Hematopoietic multipotent progenitor cell treated with erythropoietin and hydrocortisone succinate and interleukin-3 and kit ligand, for 6 days (in vitro differentiated cells): ENCODE results near the gene TBC1D21.

Source experiments
- DNase-seq: peaks from one replicate; pipeline ENCODE4 v3.0.0-alpha.2; 2015

TBC1D21 gene

DNA sequence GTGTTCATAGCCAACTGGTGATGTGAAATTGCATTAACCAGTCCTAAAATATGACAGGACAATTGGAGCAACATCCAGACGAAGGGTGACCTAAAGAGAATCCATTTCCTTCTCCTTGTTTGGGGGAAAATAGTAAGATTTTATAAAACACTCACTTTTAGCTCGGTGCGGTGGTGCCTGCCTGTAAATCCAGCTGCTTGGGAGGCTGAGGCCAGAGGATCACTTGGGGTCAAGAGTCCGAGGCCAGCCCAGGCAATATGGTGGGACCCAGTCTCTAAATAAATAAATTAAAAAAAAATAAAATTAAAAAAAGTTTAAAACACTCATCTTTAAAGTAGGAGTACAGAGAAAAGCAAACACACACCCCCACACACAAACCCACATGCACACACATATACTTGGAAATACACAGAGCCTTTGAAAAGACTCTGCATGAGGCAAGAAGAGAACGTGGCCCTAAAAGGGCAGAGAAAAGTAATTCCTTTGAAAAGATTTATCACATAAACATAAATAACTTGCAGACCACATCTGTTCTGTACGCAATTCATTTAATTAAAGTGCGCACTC is 38.7 kb downstream of the TBC1D21 start:
- no peak for DNase-seq

DNA sequence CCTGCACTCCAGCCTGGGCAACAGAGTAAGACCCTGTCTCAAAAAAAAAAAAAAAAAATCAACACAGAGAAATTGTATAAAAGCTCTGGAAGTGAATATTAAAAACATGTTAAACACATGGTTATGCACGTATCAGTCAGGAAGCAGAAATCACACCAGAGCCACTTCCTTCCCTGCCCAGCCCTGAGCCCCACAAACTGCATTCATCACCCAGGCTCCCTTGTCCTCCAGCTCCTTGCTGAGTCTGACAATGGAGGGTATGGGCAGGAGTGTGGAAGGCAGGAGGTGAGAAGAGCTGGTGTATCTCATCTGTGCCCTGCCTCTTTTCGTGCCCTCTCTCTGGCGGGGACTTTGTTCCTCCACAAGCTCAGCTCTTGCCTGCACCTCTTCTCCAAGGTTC is 40.8 kb downstream of the TBC1D21 start:
- peak; percentile 28 for DNase-seq

DNA sequence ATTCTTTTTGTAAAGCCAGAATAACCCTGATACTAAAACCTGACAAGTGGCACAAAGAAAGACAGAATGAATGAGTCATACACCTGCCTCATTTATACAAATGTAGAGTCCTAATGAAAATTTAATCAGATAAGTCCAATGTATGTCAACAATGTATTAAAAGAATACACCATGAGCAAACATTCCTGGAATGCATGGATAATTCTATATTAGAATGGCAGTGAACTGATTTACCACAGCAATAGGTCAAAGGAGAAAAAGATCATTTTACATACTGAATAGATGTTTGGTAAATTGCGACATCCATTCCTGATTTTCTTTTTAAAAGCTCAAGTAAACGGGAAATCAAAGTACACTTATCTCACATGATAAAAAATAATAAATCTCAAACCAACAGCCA is 41.7 kb downstream of the TBC1D21 start:
- DNase-seq = no peak

DNA sequence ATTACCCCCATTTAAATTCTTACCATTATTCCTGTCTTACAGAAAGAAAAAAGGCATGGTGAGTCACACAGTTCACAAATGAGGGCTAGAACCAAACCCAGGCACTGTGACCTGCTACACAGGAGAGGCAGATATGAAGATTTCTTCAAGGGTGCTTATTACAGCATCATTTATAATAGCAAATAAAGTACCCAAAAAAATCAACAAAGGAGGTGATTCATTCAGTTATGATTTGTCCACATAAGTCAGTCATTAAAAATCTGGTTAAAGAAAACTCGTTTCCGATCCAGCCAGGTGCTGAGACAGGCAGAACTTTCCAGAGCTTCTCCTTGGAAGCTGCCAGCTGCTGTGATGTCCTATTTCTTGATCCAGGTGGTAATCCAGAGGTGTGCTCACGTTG is 45.4 kb downstream of the TBC1D21 start:
- DNase-seq = no peak

DNA sequence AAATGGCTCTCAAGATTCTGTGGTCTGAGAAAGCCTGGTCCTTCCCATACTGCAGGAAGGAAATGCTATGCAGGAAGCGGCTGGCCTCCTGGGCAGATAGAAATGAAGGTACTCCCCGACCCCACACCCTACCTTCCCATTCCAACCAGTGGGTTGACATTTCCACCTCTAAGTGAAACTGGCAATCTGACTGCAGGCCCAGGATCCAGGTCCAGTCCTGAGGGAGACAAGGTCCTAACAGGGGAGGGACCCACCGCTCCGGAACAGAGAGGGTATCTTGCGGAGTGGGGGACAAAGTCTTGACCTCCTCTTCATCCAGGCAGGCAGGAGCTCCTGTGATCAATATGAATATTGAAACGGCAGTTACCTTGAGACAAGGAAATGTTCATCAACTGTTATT is 46.3 kb downstream of the TBC1D21 start:
- no peak for DNase-seq

DNA sequence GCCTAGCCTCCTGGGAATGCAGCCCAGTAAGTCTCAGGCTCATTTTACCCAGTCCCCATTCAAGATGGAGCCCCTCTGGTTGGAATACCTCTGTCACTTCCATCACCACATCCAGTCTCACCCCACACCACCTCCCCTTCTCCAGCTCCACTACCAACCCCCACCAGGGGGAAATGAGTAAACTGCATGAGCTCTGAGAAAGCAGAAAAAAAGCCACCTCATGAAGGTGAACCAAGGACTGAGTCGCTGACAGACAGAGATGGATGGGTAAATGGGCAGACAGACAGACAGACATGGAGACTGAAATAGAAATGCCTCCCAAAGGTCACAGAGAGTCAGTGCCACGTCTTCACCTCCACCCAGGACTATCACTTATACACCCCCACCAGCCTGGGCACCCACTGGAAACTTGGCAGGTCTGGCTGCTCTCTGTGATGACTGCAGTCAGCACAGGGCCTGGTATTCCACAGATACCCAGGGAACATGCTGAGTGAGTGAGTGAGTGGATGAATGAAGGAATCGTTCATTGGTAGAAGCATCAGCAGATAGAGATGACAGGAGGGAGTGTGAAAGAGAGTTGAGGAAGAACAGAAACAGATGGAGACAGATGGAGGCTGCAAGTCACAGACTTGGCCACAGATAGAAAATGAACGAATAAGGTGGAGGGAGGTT is 48.0 kb downstream of the TBC1D21 start:
- DNase-seq = no peak

DNA sequence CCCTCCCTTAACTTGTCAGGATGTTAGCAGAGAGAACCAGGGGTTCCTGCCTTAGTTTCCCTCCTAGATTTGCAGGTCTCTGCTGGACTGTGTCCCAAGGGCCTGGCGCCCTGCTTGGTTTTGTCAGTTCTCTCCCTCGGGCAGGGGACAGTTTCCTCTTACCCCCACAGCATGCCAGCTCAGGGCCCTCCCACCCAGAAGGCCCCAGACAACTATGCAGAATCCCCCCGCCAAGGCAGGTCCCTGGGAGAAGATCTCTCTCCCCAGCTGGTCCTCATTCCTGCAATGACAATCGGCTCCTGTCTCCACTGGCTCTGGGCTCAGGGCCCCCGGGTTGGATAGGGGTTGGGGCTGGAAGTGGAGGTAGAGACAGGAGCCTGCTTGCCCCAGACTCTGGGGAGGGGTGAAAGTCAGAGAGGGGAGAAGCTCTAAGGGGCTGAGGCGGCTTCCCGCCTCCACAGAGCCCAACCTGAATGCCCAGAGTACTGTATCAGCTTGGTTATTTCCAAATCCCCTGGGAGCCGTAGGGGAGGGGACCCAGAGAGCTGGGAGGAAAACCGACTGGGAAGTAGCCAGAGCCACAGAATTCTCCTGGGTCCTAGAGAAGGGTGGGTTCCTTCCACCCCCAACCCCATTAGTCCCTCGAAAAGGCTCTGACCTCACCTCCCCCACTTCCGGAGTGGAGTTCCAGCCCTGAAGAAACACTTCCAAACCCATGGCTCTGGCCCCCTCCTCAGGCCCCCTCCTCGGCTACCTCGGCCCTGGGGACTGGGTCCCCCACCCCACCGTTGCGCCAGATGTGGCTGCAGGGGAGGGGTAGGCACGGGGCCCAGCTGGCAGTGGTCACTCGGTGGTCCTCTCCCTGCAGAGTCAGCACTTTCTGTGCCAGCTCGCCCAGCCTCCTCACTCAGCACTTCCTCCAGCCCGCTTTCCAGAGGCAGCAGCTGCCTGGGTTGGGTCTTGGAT is 49.1 kb downstream of the TBC1D21 start:
- DNase-seq = no peak

DNA sequence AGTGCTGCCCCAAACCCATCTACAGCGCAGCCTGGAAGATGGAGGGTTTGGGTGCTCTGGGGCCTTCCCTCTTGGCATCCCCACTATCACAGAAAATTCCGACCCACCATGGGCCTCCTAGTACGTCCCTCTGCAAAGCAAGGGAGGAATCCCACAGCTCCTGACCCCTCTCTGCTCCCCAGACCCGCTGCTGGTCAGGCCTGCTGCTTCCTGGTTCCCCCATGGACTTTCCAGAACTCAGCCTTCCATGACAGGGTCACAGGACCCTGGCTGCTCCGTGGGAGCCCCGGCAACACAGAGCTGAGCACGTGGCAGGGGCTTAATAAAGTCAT is 49.8 kb downstream of the TBC1D21 start:
- DNase-seq = no peak

DNA sequence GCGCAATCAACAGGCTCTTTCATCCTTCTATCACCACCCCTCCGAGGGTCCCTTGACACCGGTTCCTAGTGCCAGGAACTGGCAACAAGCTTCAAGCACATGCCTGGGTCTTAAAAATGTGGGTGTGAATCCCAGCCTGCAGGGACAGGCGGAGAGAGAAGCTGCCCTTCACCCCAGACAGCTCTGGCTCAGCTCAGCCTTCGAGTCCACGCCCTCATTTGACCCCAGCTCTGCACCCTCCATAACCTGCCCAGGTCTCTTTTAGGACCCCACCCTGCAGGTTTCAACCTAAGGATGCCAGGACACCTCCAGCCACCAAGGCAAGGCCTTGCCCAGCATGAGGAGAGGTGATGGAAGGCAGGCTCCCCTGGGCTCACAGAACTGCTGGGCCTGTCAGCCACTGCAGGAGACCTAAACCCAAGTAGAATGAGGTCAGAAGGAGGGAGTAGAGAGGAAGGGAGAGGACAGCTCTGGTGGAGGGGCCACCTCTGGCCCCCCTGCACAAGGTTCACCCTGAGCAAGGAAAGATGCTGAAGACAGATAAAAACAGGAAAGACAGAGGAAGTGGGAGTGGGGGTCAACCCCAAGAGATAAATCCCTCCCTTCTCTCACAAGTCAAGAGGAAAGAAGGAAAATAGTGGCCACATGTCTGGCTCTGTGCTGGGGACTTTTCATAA is 50.3 kb downstream of the TBC1D21 start:
- no peak for DNase-seq

DNA sequence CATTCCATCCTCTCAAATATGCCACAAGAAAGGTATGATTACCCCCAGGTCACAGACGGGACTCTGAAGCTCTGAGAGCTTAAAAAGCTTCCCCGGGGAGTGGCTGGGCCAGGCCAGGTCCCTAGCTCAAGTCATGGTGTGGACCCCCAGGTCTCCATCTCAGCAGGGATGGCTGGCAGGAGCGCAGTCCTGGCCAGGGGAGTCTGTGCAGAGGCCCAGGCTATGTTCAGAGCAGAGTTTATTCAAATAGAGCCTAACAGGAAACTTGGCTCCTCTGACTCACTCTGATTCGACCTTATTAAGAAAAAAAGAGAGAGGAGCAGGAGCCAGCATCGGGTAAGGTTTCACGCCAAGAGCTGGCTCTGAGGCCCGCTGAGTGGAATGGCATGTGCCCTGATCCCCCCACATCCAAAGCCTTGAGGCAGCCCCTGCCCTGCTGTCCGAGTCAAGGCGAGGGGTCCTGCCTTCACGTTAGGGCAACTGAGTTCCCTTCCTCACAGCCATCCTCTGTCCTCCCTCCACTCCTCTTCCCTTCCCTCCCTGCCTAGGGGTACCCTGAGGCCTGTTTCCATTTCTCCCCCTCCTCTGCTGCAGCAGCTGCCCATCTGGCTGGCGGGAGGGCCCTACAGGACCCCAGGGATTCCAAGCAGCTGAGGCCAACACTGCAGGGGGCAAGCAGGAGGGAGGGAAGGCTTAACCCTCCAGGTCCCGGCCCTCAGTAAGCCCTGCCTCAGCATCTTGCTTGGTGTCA is 51.0 kb downstream of the TBC1D21 start:
- peak; percentile 19 for DNase-seq

DNA sequence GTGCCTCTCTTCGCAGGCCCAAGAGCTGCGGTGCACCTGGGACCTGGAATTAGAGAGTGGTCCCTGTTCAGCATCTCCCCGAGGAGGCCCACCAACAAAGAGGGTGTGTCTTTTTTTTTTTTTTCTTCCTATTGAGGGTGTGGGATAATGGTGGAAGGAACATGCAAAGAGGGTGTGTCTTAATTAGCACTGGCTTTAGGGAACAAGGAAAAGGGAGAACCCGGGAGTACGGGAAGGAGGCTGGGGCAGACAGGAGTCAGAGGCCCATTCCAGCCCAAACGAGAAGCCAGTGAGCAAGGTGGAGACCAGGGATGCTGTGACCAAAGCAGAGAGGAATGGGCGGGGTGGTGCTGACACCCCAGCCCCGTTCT is 52.5 kb downstream of the TBC1D21 start:
- DNase-seq = no peak

DNA sequence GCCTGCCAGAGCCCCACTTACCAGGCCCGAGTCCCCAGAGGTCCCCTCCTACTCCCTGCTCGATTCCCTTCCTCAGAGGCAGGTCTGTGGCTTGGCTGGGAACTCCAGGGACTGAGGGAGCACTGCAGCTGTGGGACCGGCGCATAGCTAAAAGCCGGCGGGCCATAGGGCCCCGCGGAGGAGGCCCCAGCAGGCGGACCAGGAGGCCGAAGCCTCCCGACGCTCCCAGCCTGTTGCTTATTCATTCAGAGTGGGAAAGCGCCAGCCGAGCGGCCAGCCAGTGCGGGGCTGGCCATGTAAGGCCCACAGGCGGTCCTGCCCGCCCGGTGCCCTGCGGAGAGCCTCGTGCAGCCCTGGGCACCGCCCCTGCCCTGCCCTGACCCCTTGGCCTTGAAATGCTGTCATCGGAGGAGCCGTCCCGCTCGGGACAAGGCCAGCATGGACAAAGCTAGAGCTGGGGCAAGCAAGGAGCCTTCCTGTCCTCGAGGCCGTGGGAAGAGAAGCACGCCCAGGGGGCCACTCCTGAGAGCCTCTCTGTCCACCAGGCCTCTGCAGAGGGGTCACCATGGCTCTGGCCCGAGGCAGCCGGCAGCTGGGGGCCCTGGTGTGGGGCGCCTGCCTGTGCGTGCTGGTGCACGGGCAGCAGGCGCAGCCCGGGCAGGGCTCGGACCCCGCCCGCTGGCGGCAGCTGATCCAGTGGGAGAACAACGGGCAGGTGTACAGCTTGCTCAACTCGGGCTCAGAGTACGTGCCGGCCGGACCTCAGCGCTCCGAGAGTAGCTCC is 53.0 kb downstream of the TBC1D21 start, which contains the start of gene LOXL1:
LOXL1 (plus strand) TSS at position 244 of the 784 bp plus-strand sequence; CDS start at position 566, 322 bp downstream.
- peak; percentile 32 for DNase-seq

DNA sequence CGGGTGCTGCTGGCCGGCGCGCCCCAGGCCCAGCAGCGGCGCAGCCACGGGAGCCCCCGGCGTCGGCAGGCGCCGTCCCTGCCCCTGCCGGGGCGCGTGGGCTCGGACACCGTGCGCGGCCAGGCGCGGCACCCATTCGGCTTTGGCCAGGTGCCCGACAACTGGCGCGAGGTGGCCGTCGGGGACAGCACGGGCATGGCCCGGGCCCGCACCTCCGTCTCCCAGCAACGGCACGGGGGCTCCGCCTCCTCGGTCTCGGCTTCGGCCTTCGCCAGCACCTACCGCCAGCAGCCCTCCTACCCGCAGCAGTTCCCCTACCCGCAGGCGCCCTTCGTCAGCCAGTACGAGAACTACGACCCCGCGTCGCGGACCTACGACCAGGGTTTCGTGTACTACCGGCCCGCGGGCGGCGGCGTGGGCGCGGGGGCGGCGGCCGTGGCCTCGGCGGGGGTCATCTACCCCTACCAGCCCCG is 53.7 kb downstream of the TBC1D21 start:
- DNase-seq = no peak

DNA sequence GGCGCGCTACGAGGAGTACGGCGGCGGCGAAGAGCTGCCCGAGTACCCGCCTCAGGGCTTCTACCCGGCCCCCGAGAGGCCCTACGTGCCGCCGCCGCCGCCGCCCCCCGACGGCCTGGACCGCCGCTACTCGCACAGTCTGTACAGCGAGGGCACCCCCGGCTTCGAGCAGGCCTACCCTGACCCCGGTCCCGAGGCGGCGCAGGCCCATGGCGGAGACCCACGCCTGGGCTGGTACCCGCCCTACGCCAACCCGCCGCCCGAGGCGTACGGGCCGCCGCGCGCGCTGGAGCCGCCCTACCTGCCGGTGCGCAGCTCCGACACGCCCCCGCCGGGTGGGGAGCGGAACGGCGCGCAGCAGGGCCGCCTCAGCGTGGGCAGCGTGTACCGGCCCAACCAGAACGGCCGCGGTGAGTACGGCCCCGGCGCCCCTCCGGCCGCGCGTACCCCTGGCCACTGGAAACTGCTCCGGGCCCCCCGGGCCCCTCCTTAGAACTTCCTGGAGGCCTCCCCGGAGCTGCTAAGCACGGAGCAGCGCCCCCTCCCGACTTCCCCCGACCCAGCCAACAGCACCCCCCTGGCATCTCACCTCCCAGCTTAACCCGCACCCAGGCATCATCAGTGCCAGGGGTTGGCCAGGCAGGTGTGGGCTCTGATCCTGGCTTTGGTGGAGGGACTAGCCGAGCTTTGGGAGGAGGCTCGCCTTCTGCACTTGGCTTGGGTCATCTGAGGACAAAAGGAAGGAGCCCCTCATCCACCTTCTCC is 54.3 kb downstream of the TBC1D21 start:
- DNase-seq = peak; percentile 60

DNA sequence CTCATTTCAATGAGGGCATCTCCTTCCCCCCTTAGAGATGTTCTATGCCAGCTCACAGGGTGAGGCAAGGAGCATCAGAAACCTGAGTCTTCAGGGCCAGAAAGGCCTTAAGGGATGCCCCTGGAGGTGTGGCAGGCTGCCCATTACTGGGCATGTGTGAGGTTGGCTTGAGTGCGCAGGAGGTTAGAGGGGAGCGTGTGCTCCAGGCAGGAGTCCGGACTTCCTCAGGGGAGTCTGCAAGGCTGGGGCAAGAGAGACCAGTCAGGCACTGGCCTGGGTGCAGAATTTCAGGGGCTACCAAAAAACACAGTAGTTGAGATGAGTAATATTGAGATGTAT is 54.8 kb downstream of the TBC1D21 start:
- no peak for DNase-seq

DNA sequence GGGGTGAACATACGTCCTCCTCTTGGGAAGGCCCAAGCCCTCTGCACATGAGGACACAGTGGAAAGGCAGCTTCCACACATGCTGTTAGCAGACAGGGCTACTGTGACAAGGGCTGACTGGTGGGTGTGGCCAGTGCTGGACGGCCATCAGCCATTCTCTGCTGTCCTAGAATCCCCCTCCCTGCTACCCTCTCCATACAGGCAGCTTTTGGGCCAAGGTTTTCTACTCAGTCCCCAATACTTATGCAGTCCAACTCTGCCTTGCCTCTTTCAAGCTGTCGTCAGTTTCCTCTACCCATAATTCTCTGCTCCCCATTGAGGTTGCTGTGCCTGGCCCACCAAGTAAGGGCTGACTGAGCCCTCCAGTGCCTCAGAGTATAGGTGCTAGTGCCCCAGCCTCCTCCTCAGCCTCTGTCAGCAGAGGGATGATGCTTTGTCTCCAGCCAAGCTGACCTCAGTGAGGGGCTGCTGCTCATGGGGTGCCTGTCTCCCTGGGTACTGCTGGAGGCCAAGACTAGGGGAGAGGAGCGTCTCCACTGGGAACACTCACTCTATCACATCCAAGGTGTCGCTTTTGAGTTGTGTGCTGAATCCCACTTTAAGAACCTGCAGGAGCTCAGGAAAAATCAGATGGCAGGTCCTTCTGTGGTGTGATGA is 55.7 kb downstream of the TBC1D21 start:
- no peak for DNase-seq

DNA sequence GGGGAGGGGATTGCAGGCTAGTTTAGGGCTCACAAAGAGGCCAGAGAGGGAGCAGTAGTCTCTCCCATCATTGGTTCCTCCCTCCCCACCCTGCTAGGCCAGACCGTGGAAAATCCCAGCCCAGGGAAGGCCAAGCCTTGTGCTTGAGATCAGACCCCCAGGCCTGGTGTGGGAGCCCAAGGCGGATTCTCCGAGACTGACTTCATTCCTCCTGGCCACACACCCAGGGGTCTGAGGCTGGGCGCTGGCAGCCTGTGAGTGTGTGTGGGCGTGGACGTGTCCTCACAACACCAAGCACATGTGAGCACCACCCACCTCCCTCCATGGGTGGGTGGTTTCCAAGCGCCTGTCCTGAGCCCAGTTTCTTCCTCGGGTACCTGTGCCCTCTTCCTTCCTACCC is 57.0 kb downstream of the TBC1D21 start:
- DNase-seq = no peak

DNA sequence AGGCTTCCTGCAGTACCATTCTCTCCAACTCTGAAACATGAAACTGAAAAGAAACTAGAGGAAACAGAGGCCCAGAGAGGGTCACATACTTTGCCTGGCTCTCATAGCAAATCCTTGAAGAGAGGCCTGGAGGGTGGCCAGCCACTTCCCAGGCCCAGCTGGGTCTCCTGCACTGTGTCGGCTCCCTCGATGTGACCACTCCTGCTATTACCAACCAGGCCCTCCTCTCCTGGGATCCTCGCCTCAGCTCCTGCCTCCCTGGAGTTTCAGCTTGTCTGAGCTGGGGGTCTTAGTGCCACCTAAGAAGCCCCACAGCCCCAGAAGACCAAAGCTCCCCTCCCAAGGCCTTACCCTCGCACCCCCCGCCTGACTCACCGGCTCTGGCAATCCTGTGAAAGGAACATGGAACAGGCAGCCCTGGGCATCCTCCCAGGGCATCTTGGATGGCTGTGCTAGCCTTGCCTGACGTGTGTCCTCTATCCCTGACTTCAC is 57.5 kb downstream of the TBC1D21 start:
- DNase-seq = no peak

DNA sequence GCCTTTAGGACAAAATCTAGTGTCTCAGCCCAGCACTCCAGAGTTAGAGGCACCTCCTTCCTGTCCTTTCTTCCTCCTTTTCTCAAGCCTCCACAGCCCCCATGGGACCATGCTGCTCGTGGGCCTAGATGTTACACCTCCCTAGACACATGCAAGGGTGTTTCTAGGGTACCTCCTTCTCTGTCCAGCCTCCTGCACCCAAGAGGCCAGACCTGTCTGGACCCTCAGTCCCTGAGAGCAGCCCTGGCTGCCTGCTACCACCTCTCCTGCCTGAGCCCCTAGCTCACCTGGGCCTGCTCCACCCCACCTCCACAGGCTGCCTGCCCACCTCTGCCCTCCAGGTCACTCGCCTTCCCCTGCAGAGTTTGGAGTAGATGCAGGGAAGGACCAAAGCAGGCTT is 58.1 kb downstream of the TBC1D21 start:
- no peak for DNase-seq
